ENCODE data around the gene REL. TPM values are rescaled to one million over a fixed set of nuclear protein-coding genes. Genes with fewer than 3 reads are reported as not detected.
A peak's percentile ranks its signal among the peaks of the same experiment; 100 is the strongest.

REL gene
- total RNA-seq, 1 experiment from 2014 or later: 7.1 TPM

- no peaks in the 10 kb centered on the region for H3K36me3 ChIP-seq
- no peak overlapping the region for H3K4me3 ChIP-seq
- DNase-seq (ENCODE audit: low read depth in 1 of 2, low spot score in 2 of 2): no peak
- no peak overlapping the region for H3K27ac ChIP-seq
- peaks cover 6% of the 10 kb centered on the region for H3K4me1 ChIP-seq (replicated peaks)
- H3K9me3 ChIP-seq (replicated peaks): no peaks in the 10 kb centered on the region
- no peaks in the 10 kb centered on the region for H3K27me3 ChIP-seq (replicated peaks)
Observed at GRCh38 chr2:60948161-60948560, 66.8 kb downstream of the REL start.

DNA sequence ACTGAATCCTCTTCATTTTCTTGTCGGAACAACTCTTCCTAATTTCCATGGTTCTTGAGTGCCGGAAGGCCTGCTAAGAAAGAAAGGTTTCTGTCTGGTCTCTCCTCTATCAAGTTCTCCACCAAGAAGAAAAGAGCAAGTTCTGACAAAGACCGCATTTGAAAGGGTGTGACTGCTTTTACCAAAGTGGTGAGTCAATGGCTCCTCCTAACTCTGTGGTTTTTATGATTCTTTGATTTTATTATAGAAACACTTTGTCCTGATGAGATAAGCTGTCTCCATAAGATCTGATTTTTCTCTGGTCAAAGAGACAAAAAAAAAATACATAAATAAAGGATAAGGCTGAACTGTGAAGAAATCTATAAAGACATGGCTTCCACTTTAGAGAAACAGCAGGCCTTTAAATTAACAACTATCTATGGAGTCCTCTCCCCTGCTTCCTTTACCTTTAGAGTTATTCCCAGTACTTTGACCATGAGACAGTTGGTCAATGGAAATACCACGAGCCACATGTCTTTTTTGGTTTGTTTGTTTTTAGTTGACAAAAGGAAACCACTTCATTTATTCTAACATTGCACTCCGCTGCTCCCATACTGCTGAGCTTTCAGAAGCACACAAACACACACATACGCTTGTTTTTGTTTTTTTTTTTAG, 67.7 kb downstream of the REL start:
- H3K36me3 ChIP-seq: no peaks in the 10 kb centered on the region
- peak in 1 of 2 experiments; percentile 18 for DNase-seq (ENCODE audit: low read depth in 1 of 2, low spot score in 2 of 2)
- peaks cover 6% of the 10 kb centered on the region for H3K4me1 ChIP-seq (replicated peaks)
- H3K9me3 ChIP-seq (replicated peaks): no peaks in the 10 kb centered on the region
- H3K27ac ChIP-seq: no peak overlapping the region
- no peak overlapping the region for H3K4me3 ChIP-seq
- no peaks in the 10 kb centered on the region for H3K27me3 ChIP-seq (replicated peaks)

DNA sequence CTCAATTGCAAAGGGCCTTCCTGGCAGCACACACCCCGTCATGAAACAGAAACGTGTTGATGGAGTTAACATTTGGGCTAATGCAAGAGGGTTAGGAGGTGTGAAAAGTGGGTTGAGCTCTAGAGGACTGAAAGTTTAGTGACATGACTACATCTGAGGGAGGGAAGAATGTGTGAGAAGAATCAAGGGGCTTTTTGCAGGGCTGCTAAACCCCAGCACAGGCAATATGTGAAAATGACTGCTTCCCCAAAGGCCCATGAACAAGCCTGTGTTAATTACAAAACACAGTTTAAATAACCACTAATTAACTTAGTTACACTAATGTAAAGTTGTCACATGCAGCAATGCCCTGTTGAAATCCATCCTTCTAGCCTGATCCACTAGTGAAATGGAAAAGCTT, 72.8 kb downstream of the REL start:
- no peaks in the 10 kb centered on the region for H3K27me3 ChIP-seq (replicated peaks)
- no peaks in the 10 kb centered on the region for H3K9me3 ChIP-seq (replicated peaks)
- no peaks in the 10 kb centered on the region for H3K36me3 ChIP-seq
- no peak for DNase-seq (ENCODE audit: low read depth in 1 of 2, low spot score in 2 of 2)
- no peak overlapping the region for H3K27ac ChIP-seq
- peaks cover 6% of the 10 kb centered on the region for H3K4me1 ChIP-seq (replicated peaks)
- no peak overlapping the region for H3K4me3 ChIP-seq

- 0 out of 2 replicates have a peak, but pooled peaks cover 4% of the 10 kb centered on the region for H3K4me1 ChIP-seq (replicated peaks)
- DNase-seq (ENCODE audit: low read depth in 1 of 2, low spot score in 2 of 2): no peak
- H3K27me3 ChIP-seq (replicated peaks): no peaks in the 10 kb centered on the region
- H3K9me3 ChIP-seq (replicated peaks): no peaks in the 10 kb centered on the region
- no peaks in the 10 kb centered on the region for H3K36me3 ChIP-seq
- no peak overlapping the region for H3K4me3 ChIP-seq
- no peak overlapping the region for H3K27ac ChIP-seq
Observed at GRCh38 chr2:60957224-60957623, 75.8 kb downstream of the REL start.

- Histone ChIP-seq H3K27me3 (replicated peaks) (no peaks in the 10 kb centered on the region), H3K4me3 (no peak overlapping the region), H3K36me3 (no peaks in the 10 kb centered on the region), H3K4me1 (replicated peaks) (0 out of 2 replicates have a peak, but pooled peaks cover 4% of the 10 kb centered on the region), H3K27ac (no peak overlapping the region), H3K9me3 (replicated peaks) (no peaks in the 10 kb centered on the region)
- DNase-seq (ENCODE audit: low read depth in 1 of 2, low spot score in 2 of 2): no peak
Observed at GRCh38 chr2:60957643-60958042, 76.3 kb downstream of the REL start.

GRCh38 chr2:60958361-60958760, 77.0 kb downstream of the REL start:
- 0 out of 2 replicates have a peak, but pooled peaks cover 4% of the 10 kb centered on the region for H3K4me1 ChIP-seq (replicated peaks)
- H3K9me3 ChIP-seq (replicated peaks): no peaks in the 10 kb centered on the region
- no peak overlapping the region for H3K27ac ChIP-seq
- no peak overlapping the region for H3K4me3 ChIP-seq
- DNase-seq (ENCODE audit: low read depth in 1 of 2, low spot score in 2 of 2): no peak
- no peaks in the 10 kb centered on the region for H3K36me3 ChIP-seq
- H3K27me3 ChIP-seq (replicated peaks): no peaks in the 10 kb centered on the region

- Histone ChIP-seq H3K4me3 (no peak overlapping the region), H3K27me3 (replicated peaks) (no peaks in the 10 kb centered on the region), H3K27ac (no peak overlapping the region), H3K36me3 (no peaks in the 10 kb centered on the region), H3K9me3 (replicated peaks) (no peaks in the 10 kb centered on the region), H3K4me1 (replicated peaks) (0 out of 2 replicates have a peak, but pooled peaks cover 4% of the 10 kb centered on the region)
- peak in 1 of 2 experiments; percentile 2 for DNase-seq (ENCODE audit: low read depth in 1 of 2, low spot score in 2 of 2)
Observed at GRCh38 chr2:60958800-60959199, 77.4 kb downstream of the REL start.

GRCh38 chr2:60959501-60959900, 78.1 kb downstream of the REL start:
- no peaks in the 10 kb centered on the region for H3K9me3 ChIP-seq (replicated peaks)
- no peaks in the 10 kb centered on the region for H3K36me3 ChIP-seq
- no peak overlapping the region for H3K4me3 ChIP-seq
- H3K27me3 ChIP-seq (replicated peaks): no peaks in the 10 kb centered on the region
- no peak overlapping the region for H3K27ac ChIP-seq
- no peak for DNase-seq (ENCODE audit: low read depth in 1 of 2, low spot score in 2 of 2)
- H3K4me1 ChIP-seq (replicated peaks): 0 out of 2 replicates have a peak, but pooled peaks cover 4% of the 10 kb centered on the region

GRCh38 chr2:60960706-60961105, 79.3 kb downstream of the REL start:
- H3K9me3 ChIP-seq (replicated peaks): no peaks in the 10 kb centered on the region
- H3K27ac ChIP-seq: no peak overlapping the region
- 0 out of 2 replicates have a peak, but pooled peaks cover 4% of the 10 kb centered on the region for H3K4me1 ChIP-seq (replicated peaks)
- no peak overlapping the region for H3K4me3 ChIP-seq
- H3K27me3 ChIP-seq (replicated peaks): no peaks in the 10 kb centered on the region
- DNase-seq (ENCODE audit: low read depth in 1 of 2, low spot score in 2 of 2): no peak
- no peaks in the 10 kb centered on the region for H3K36me3 ChIP-seq

- Histone ChIP-seq H3K36me3 (no peaks in the 10 kb centered on the region), H3K4me3 (no peak overlapping the region), H3K27me3 (replicated peaks) (no peaks in the 10 kb centered on the region), H3K27ac (no peak overlapping the region), H3K4me1 (replicated peaks) (0 out of 2 replicates have a peak, but pooled peaks cover 4% of the 10 kb centered on the region), H3K9me3 (replicated peaks) (no peaks in the 10 kb centered on the region)
- DNase-seq (ENCODE audit: low read depth in 1 of 2, low spot score in 2 of 2): no peak
Observed at GRCh38 chr2:60961457-60961856, 80.1 kb downstream of the REL start.

GRCh38 chr2:60962528-60962927, 81.2 kb downstream of the REL start:
- no peak overlapping the region for H3K4me3 ChIP-seq
- no peak for DNase-seq (ENCODE audit: low read depth in 1 of 2, low spot score in 2 of 2)
- 0 out of 2 replicates have a peak, but pooled peaks cover 4% of the 10 kb centered on the region for H3K4me1 ChIP-seq (replicated peaks)
- H3K27ac ChIP-seq: no peak overlapping the region
- H3K36me3 ChIP-seq: no peaks in the 10 kb centered on the region
- no peaks in the 10 kb centered on the region for H3K27me3 ChIP-seq (replicated peaks)
- no peaks in the 10 kb centered on the region for H3K9me3 ChIP-seq (replicated peaks)

- no peak overlapping the region for H3K4me3 ChIP-seq
- H3K27ac ChIP-seq: no peak overlapping the region
- H3K36me3 ChIP-seq: no peaks in the 10 kb centered on the region
- no peaks in the 10 kb centered on the region for H3K9me3 ChIP-seq (replicated peaks)
- H3K4me1 ChIP-seq (replicated peaks): 0 out of 2 replicates have a peak, but pooled peaks cover 4% of the 10 kb centered on the region
- no peak for DNase-seq (ENCODE audit: low read depth in 1 of 2, low spot score in 2 of 2)
- H3K27me3 ChIP-seq (replicated peaks): no peaks in the 10 kb centered on the region
Observed at GRCh38 chr2:60963190-60963589, 81.8 kb downstream of the REL start.

- Histone ChIP-seq H3K9me3 (replicated peaks) (no peaks in the 10 kb centered on the region), H3K4me3 (no peak overlapping the region), H3K27me3 (replicated peaks) (no peaks in the 10 kb centered on the region), H3K27ac (no peak overlapping the region), H3K4me1 (replicated peaks) (no peaks in the 10 kb centered on the region), H3K36me3 (no peaks in the 10 kb centered on the region)
- DNase-seq (ENCODE audit: low read depth in 1 of 2, low spot score in 2 of 2): no peak
Observed at GRCh38 chr2:60964651-60965498, 83.5 kb downstream of the REL start.

GRCh38 chr2:60965499-60965785, 84.1 kb downstream of the REL start:
- H3K27ac ChIP-seq: no peak overlapping the region
- no peak for DNase-seq (ENCODE audit: low read depth in 1 of 2, low spot score in 2 of 2)
- no peaks in the 10 kb centered on the region for H3K4me1 ChIP-seq (replicated peaks)
- H3K9me3 ChIP-seq (replicated peaks): no peaks in the 10 kb centered on the region
- no peaks in the 10 kb centered on the region for H3K27me3 ChIP-seq (replicated peaks)
- H3K4me3 ChIP-seq: no peak overlapping the region
- H3K36me3 ChIP-seq: no peaks in the 10 kb centered on the region
